Activated CD4-positive, alpha-beta T cell treated with anti-CD3 and anti-CD28 coated beads, Interleukin-2, amount 10 ng/mL, durations not matched to agents 24 days and 14 days (primary cell): ENCODE measurements around the gene GTF2H3. TPM values are rescaled to one million over a fixed set of nuclear protein-coding genes. Genes with fewer than 3 reads are reported as not detected.

Experiments
- DNase-seq: peaks from one replicate; pipeline ENCODE4 v3.0.0; 2022
- H3K27ac Mint-ChIP-seq: one replicate; pipeline ENCODE4 v1.8.0; 2022; ENCODE audit warnings: mild to moderate bottlenecking, mixed read lengths
- H3K27me3 Mint-ChIP-seq: one replicate; pipeline ENCODE4 v1.8.0; 2022; ENCODE audit warnings: mixed read lengths
- H3K36me3 Mint-ChIP-seq: one replicate; pipeline ENCODE4 v1.8.0; 2022; ENCODE audit warnings: low read depth, mild to moderate bottlenecking, mixed read lengths
- H3K4me1 Mint-ChIP-seq: one replicate; pipeline ENCODE4 v1.8.0; 2021; ENCODE audit warnings: mixed read lengths
- H3K4me3 Mint-ChIP-seq: one replicate; pipeline ENCODE4 v1.8.0; 2022; ENCODE audit warnings: mild to moderate bottlenecking, moderate library complexity, mixed read lengths
- H3K9me3 Mint-ChIP-seq: one replicate; pipeline ENCODE4 v1.8.0; 2021; ENCODE audit warnings: mixed read lengths
- intact Hi-C: fragments of 100-400 bp; cut with micrococcal nuclease; formaldehyde crosslinking; loops from one replicate; pipeline ENCODE4 v1.15.1; 2023
- total RNA-seq: library from RNA; stranded (reverse); gene quantifications from 2 replicates; pipeline ENCODE4 v1.2.3, GENCODE V29; 2022

Gene GTF2H3
- total RNA-seq, 1 donor from 2014 or later: 69.7 TPM

DNA sequence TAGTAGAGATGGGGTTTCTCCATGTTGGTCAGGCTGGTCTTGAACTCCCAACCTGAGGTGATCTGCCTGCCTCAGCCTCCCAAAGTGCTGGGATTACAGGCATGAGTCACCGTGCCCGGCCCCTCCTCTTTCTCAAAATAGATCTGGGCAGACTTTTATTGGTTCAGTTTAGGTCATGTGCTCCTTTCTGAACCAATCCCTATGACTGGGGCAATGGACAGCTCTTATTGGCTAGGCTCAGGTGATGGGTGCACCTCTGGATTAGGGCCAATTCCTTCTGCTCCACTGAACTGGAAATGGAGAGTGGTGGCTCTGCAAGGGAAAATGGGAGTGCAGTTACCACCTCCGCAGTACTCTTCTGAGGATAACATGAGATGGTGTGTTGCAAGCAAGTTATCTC is 72.3 kb downstream of the GTF2H3 start:
- Mint-ChIP-seq H3K27ac (no peak overlapping the region), H3K4me1 (peaks cover 3% of the 10 kb centered on the region), H3K9me3 (no peaks in the 10 kb centered on the region), H3K4me3 (no peak overlapping the region), H3K27me3 (no peaks in the 10 kb centered on the region), H3K36me3 (peaks cover 1% of the 10 kb centered on the region)
- no peak for DNase-seq
- intact Hi-C loops: no loop called here

DNA sequence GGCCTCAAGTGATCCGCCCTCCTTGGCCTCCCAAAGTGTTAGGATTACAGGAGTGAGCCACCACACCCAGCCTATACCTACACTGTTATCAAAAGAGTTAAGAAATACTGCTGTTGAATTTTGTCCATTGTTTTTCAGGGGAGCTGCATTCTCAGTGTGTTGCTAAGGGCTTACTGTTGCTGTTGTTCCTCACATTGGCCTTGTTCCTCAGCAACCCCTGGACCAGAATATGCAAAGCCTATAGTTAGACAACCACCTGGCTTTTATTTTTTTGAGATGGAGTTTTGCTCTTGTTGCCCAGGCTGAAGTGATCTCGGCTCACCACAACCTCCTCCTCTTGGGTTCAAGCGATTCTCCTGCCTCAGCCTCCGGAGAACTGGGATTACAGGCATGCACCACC is 73.8 kb downstream of the GTF2H3 start:
- DNase-seq: no peak
- no peaks in the 10 kb centered on the region for H3K9me3 Mint-ChIP-seq
- no peak overlapping the region for H3K27ac Mint-ChIP-seq
- no peaks in the 10 kb centered on the region for H3K27me3 Mint-ChIP-seq
- intact Hi-C loops: no loop called here
- no peak overlapping the region for H3K4me3 Mint-ChIP-seq
- H3K4me1 Mint-ChIP-seq: peaks cover 12% of the 10 kb centered on the region
- H3K36me3 Mint-ChIP-seq: peaks cover 1% of the 10 kb centered on the region

Other genes with a start within 250 kb of the GTF2H3 start
- gene KMT5A, start 249.7 kb upstream of the GTF2H3 start, total RNA-seq: 63.7 and 67.3 TPM in 2 replicates
- gene RILPL2, start 197.1 kb upstream of the GTF2H3 start, total RNA-seq: 17.2 TPM in 2 replicates
- 30.6 and 33.4 TPM in 2 replicates for gene SNRNP35, start 175.7 kb upstream of the GTF2H3 start, total RNA-seq
- 4.1 and 4.6 TPM in 2 replicates for gene RILPL1, start 100.1 kb upstream of the GTF2H3 start, total RNA-seq
- gene TMED2, start 49.3 kb upstream of the GTF2H3 start, total RNA-seq: 174 and 179 TPM in 2 replicates
- 68.2 and 72.0 TPM in 2 replicates for gene DDX55, start 31.7 kb upstream of the GTF2H3 start, total RNA-seq
- gene EIF2B1, start 143 bp upstream of the GTF2H3 start, total RNA-seq: 81.5 and 84.8 TPM in 2 replicates
- gene TCTN2, start 37.3 kb downstream of the GTF2H3 start, total RNA-seq: 3.0 and 3.1 TPM in 2 replicates
- gene ATP6V0A2, start 78.5 kb downstream of the GTF2H3 start, total RNA-seq: 120 and 122 TPM in 2 replicates
- gene DNAH10, start 128.5 kb downstream of the GTF2H3 start, total RNA-seq: 0.14 and 0.21 TPM in 2 replicates